ENCODE data around the gene OR6A2.

DNA sequence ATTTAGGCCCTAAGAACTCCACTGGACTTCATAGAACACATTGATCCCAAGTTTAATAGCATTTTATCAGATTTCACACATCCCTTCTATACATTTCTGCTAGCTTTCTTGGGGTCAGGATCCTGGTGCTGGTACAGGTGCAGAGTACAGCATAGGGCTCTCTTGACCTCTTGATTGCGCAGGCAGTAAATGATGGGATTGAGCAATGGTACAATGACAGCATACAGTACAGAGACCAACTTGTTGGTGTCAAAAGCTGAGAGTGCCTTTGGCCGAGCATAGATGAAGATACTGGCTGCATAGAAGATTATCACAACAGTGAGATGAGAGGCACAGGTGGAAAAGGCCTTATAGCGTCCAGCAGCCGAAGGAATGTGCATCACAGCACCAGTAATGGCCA lies 4.8 kb downstream of the OR6A2 start:
- TF ChIP-seq POLR2A (IDR thresholded peaks at IDR 0.05; ENCODE audit: low read depth, low read length) (no peak), RAD21 (IDR thresholded peaks at IDR 0.05; ENCODE audit: insufficient read depth, low read depth, low read length) (no peak), EZH2 (IDR thresholded peaks at IDR 0.05; ENCODE audit: borderline replicate concordance, control insufficient read depth, low read depth, low read length) (no peak), JUNB (IDR thresholded peaks at IDR 0.05) (no peak), TARDBP (IDR thresholded peaks at IDR 0.05; ENCODE audit: borderline replicate concordance) (no peak), FOXM1 (IDR thresholded peaks at IDR 0.05; ENCODE audit: low read depth, low read length) (no peak), RAD51 (IDR thresholded peaks at IDR 0.05) (no peak), SRF (IDR thresholded peaks at IDR 0.05; ENCODE audit: low read depth in 2 of 2, low read length in 2 of 2) (no peak), POLR2AphosphoS5 (IDR thresholded peaks at IDR 0.05; ENCODE audit: low read length) (no peak), TAF1 (IDR thresholded peaks at IDR 0.05; ENCODE audit: borderline replicate concordance, low read depth, low read length) (no peak)
- TF ChIP-seq, protein P1, sequence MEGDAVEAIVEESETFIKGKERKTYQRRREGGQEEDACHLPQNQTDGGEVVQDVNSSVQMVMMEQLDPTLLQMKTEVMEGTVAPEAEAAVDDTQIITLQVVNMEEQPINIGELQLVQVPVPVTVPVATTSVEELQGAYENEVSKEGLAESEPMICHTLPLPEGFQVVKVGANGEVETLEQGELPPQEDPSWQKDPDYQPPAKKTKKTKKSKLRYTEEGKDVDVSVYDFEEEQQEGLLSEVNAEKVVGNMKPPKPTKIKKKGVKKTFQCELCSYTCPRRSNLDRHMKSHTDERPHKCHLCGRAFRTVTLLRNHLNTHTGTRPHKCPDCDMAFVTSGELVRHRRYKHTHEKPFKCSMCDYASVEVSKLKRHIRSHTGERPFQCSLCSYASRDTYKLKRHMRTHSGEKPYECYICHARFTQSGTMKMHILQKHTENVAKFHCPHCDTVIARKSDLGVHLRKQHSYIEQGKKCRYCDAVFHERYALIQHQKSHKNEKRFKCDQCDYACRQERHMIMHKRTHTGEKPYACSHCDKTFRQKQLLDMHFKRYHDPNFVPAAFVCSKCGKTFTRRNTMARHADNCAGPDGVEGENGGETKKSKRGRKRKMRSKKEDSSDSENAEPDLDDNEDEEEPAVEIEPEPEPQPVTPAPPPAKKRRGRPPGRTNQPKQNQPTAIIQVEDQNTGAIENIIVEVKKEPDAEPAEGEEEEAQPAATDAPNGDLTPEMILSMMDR (IDR thresholded peaks at IDR 0.05 in 2 of 3, conservative IDR thresholded peaks at IDR 0.05 in 1 of 3; ENCODE audit: control insufficient read depth in 2 of 3, extremely low read depth in 1 of 3, insufficient read depth in 1 of 3, low read depth in 3 of 3, low read length in 3 of 3), result no peak
- TF ChIP-seq, protein P2, sequence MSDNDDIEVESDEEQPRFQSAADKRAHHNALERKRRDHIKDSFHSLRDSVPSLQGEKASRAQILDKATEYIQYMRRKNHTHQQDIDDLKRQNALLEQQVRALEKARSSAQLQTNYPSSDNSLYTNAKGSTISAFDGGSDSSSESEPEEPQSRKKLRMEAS (IDR thresholded peaks at IDR 0.05; ENCODE audit: low read depth, low read length), result no peak
- TF ChIP-seq, protein P3, sequence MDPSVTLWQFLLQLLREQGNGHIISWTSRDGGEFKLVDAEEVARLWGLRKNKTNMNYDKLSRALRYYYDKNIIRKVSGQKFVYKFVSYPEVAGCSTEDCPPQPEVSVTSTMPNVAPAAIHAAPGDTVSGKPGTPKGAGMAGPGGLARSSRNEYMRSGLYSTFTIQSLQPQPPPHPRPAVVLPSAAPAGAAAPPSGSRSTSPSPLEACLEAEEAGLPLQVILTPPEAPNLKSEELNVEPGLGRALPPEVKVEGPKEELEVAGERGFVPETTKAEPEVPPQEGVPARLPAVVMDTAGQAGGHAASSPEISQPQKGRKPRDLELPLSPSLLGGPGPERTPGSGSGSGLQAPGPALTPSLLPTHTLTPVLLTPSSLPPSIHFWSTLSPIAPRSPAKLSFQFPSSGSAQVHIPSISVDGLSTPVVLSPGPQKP (IDR thresholded peaks at IDR 0.05; ENCODE audit: low read depth, low read length), result no peak
